ENCODE results near the gene C15orf61. TPM values are rescaled to one million over a fixed set of nuclear protein-coding genes. Genes with fewer than 3 reads are reported as not detected.

C15orf61 gene
- polyA plus RNA-seq, 1 donor from 2014 or later = 20.6 TPM

DNA sequence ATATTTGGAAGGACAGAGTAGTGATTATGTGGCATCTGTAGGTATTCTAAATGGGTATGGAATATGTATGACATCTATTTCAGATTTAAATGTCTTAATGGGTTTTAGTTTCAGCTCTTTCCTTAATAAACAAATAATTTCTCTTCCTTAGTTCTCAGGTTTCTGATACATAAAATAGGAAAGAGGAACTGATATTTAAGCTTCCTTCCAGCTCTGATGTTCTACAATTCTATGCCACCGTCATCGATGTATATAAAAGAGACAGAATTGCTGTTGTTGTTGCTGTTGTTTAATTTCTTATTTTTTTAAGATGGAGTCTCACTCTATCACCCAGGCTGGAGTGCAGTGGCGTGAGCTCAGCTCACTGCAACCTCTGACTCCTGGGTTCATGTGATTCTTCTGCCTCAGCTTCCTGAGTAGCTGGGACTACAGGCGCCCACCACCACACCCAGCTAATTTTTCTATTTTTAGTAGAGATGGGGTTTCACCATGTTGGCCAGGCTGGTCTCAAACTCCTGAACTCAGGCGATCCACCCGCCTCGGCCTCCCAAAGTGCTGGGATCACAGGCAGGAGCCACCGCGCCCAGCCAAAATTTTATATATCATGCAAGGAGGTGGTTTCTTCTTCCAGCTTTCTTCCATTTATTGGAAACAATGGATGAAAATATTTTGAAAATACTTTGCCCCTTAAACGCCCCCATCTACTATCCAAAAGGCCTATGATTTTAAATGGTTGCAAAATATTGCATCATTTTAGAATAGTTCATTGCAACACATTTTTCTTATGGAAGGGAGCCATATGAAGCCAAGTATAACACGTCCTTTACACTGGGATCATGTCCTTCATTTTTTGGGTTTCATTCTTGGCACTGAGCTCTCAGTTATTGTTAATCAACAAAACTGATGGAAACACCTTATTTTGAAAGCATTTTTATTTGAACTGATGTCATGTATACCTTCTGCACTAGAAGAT is 13.9 kb upstream of the C15orf61 start:
- no peak for TF ChIP-seq TAF1 (IDR thresholded peaks at IDR 0.05; ENCODE audit: low read depth)
- TF ChIP-seq RAD21 (conservative IDR thresholded peaks at IDR 0.05) = no peak
- no peak for TF ChIP-seq POLR2AphosphoS5 (IDR thresholded peaks at IDR 0.05)
- TF ChIP-seq, protein P1, sequence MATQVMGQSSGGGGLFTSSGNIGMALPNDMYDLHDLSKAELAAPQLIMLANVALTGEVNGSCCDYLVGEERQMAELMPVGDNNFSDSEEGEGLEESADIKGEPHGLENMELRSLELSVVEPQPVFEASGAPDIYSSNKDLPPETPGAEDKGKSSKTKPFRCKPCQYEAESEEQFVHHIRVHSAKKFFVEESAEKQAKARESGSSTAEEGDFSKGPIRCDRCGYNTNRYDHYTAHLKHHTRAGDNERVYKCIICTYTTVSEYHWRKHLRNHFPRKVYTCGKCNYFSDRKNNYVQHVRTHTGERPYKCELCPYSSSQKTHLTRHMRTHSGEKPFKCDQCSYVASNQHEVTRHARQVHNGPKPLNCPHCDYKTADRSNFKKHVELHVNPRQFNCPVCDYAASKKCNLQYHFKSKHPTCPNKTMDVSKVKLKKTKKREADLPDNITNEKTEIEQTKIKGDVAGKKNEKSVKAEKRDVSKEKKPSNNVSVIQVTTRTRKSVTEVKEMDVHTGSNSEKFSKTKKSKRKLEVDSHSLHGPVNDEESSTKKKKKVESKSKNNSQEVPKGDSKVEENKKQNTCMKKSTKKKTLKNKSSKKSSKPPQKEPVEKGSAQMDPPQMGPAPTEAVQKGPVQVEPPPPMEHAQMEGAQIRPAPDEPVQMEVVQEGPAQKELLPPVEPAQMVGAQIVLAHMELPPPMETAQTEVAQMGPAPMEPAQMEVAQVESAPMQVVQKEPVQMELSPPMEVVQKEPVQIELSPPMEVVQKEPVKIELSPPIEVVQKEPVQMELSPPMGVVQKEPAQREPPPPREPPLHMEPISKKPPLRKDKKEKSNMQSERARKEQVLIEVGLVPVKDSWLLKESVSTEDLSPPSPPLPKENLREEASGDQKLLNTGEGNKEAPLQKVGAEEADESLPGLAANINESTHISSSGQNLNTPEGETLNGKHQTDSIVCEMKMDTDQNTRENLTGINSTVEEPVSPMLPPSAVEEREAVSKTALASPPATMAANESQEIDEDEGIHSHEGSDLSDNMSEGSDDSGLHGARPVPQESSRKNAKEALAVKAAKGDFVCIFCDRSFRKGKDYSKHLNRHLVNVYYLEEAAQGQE (IDR thresholded peaks at IDR 0.05; ENCODE audit: borderline replicate concordance) = no peak
- TF ChIP-seq, protein P2, sequence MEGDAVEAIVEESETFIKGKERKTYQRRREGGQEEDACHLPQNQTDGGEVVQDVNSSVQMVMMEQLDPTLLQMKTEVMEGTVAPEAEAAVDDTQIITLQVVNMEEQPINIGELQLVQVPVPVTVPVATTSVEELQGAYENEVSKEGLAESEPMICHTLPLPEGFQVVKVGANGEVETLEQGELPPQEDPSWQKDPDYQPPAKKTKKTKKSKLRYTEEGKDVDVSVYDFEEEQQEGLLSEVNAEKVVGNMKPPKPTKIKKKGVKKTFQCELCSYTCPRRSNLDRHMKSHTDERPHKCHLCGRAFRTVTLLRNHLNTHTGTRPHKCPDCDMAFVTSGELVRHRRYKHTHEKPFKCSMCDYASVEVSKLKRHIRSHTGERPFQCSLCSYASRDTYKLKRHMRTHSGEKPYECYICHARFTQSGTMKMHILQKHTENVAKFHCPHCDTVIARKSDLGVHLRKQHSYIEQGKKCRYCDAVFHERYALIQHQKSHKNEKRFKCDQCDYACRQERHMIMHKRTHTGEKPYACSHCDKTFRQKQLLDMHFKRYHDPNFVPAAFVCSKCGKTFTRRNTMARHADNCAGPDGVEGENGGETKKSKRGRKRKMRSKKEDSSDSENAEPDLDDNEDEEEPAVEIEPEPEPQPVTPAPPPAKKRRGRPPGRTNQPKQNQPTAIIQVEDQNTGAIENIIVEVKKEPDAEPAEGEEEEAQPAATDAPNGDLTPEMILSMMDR (IDR thresholded peaks at IDR 0.05; ENCODE audit: poor library complexity, severe bottlenecking) = no peak
- no peak for TF ChIP-seq EZH2 (IDR thresholded peaks at IDR 0.05; ENCODE audit: borderline replicate concordance, insufficient read depth, low read length, poor library complexity, severe bottlenecking)
- TF ChIP-seq SMC3 (conservative IDR thresholded peaks at IDR 0.05; ENCODE audit: poor library complexity) = no peak
- Histone ChIP-seq H3K9me2 (ENCODE audit: insufficient read depth, low read length) (no peaks in the 10 kb centered on the region), H3K9me3 (ENCODE audit: low read length) (no peaks in the 10 kb centered on the region), H3K27me3 (ENCODE audit: insufficient read depth, low read depth, low read length) (peaks cover 3% of the 10 kb centered on the region), H4K20me1 (ENCODE audit: insufficient read depth) (no peaks in the 10 kb centered on the region), H3K9ac (ENCODE audit: low read length) (no peak overlapping the region), H3K4me3 (ENCODE audit: low read length) (no peak overlapping the region), H3K27ac (ENCODE audit: low read length) (no peak overlapping the region), H3F3A (ENCODE audit: insufficient read depth, low read length, poor library complexity, severe bottlenecking) (no peaks in the 10 kb centered on the region), H3K36me3 (ENCODE audit: insufficient read depth, low read length) (no peaks in the 10 kb centered on the region), H2AFZ (ENCODE audit: low read depth, low read length) (no peak overlapping the region), H3K79me2 (replicated peaks; ENCODE audit: insufficient read depth, low read length) (no peaks in the 10 kb centered on the region), H3K4me2 (ENCODE audit: low read length) (no peak overlapping the region)

DNA sequence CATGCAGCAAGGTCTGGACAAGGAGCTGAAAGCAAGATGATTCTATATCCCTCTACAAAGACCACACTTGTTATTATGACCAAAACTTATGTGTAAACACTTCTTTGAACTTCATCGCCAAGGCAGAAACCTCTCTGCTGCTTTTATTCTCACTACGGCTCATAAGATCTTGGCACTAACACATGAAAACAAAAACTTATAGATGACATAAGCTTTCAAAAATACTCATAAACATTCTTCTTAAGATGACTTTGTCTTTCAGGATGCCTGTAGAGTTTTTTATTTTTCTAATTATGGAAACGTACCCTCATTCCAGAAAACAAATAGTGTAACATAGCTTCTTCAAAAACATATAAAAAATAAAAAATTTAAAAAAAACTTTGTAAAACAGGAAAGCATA is 12.5 kb upstream of the C15orf61 start:
- no peaks in the 10 kb centered on the region for H3F3A ChIP-seq (ENCODE audit: insufficient read depth, low read length, poor library complexity, severe bottlenecking)
- no peaks in the 10 kb centered on the region for H3K36me3 ChIP-seq (ENCODE audit: insufficient read depth, low read length)
- H3K4me3 ChIP-seq (ENCODE audit: low read length) = no peak overlapping the region
- H2AFZ ChIP-seq (ENCODE audit: low read depth, low read length) = no peak overlapping the region
- H3K9me2 ChIP-seq (ENCODE audit: insufficient read depth, low read length) = no peaks in the 10 kb centered on the region
- H3K4me2 ChIP-seq (ENCODE audit: low read length) = no peak overlapping the region
- H4K20me1 ChIP-seq (ENCODE audit: insufficient read depth) = no peaks in the 10 kb centered on the region
- H3K79me2 ChIP-seq (replicated peaks; ENCODE audit: insufficient read depth, low read length) = no peaks in the 10 kb centered on the region
- H3K27ac ChIP-seq (ENCODE audit: low read length) = no peak overlapping the region
- H3K27me3 ChIP-seq (ENCODE audit: insufficient read depth, low read depth, low read length) = no peaks in the 10 kb centered on the region
- no peaks in the 10 kb centered on the region for H3K9me3 ChIP-seq (ENCODE audit: low read length)
- no peak overlapping the region for H3K9ac ChIP-seq (ENCODE audit: low read length)
- TF ChIP-seq, protein P1 (IDR thresholded peaks at IDR 0.05; ENCODE audit: borderline replicate concordance) = no peak
- TF ChIP-seq MXI1 (conservative IDR thresholded peaks at IDR 0.05; ENCODE audit: poor library complexity, severe bottlenecking) (no peak), RAD21 (conservative IDR thresholded peaks at IDR 0.05) (no peak), EP300 (conservative IDR thresholded peaks at IDR 0.05; ENCODE audit: poor library complexity, severe bottlenecking) (no peak), EZH2 (IDR thresholded peaks at IDR 0.05; ENCODE audit: borderline replicate concordance, insufficient read depth, low read length, poor library complexity, severe bottlenecking) (no peak), TAF1 (IDR thresholded peaks at IDR 0.05; ENCODE audit: low read depth) (no peak)
- TF ChIP-seq, protein P2 (IDR thresholded peaks at IDR 0.05; ENCODE audit: poor library complexity, severe bottlenecking) = no peak

Measured in neural cell (in vitro differentiated cells).